Neutrophil (primary cell): ENCODE results near the gene COMMD3.
"Not testable (repeated sequence)": the region's sequence is repeated elsewhere in the genome, so short reads cannot be mapped to it uniquely, and the experiment has no call there.

Experiments
- H3K27ac ChIP-seq: fragments of 200-600 bp; sonication (generic); 2 replicates; pipeline ENCODE4 v1.5.1; 2016; ENCODE audit warnings: mild to moderate bottlenecking, moderate library complexity
- H3K27me3 ChIP-seq: fragments of 200-600 bp; sonication (generic); 2 replicates; pipeline ENCODE4 v1.6.0; 2016; ENCODE audit warnings: mild to moderate bottlenecking
- H3K36me3 ChIP-seq: fragments of 200-600 bp; sonication (generic); 2 replicates; pipeline ENCODE4 v1.5.1; 2017
- H3K4me1 ChIP-seq, 2 experiments: fragments of 200-600 bp in 1 of 2; sonication (generic) in 1 of 2; 1 replicate in 1 of 2; 2 replicates in 1 of 2; pipeline versions ENCODE4 v1.5.1 to v1.6.1; 2013 to 2016; ENCODE audit warnings: low read depth in 1 of 2, low read length in 1 of 2, mild to moderate bottlenecking in 1 of 2, moderate library complexity in 1 of 2; ENCODE audit not compliant: control insufficient read depth in 1 of 2, insufficient read depth in 1 of 2
- H3K4me3 ChIP-seq, 2 experiments: fragments of 200-600 bp in 1 of 2; sonication (generic) in 1 of 2; 1 replicate in 1 of 2; 2 replicates in 1 of 2; pipeline ENCODE4 v1.5.1; 2013 to 2016; ENCODE audit warnings: low read depth in 1 of 2, low read length in 1 of 2, mild to moderate bottlenecking in 1 of 2, moderate library complexity in 1 of 2
- H3K9me3 ChIP-seq: fragments of 200-600 bp; sonication (generic); 2 replicates; pipeline ENCODE4 v1.5.1; 2016
- TF ChIP-seq, protein P1 (sequence below): fragments of 200-600 bp; sonication (generic); IDR thresholded peaks from 2 replicates; pipeline ENCODE4 v1.5.1; 2016; ENCODE audit warnings: antibody characterized with exemption

Gene COMMD3

DNA sequence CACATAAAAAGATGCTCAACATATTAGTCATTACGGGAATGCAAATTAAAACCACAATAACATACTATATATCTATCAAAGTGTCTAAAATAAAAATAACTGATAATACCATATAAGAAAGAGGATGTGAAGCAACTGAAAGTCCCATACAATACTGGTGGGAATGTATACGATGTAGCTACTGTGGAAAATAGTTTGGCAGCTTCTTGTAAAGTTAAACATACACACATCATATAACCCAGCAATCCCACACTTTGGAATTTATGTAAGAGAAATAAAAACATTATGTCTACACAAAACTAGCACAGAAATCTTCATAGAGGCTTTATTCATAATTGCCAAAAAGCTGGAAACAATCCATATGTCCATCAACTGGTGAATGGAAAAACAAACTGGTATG lies 10.5 kb upstream of the COMMD3 start:
- H3K27ac ChIP-seq: no peak overlapping the region

DNA sequence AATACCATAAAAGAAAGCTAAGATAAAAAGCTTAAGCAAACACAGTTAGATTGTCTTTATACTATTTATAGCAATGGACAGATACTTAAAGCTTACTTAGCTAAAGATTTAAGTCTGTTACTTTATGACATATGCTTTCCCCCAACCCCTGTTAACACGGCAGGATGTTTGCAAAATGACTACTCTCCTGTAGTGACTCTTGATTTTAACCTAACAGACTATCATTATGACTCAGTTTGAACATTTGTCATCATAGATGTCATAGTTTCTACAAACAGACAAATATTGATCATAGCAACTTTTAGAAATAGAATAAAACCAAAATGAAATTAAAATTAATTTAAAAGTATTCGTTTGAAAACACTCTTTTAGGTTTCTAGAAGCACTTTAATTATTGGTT lies 7.8 kb upstream of the COMMD3 start:
- TF ChIP-seq, protein P1, sequence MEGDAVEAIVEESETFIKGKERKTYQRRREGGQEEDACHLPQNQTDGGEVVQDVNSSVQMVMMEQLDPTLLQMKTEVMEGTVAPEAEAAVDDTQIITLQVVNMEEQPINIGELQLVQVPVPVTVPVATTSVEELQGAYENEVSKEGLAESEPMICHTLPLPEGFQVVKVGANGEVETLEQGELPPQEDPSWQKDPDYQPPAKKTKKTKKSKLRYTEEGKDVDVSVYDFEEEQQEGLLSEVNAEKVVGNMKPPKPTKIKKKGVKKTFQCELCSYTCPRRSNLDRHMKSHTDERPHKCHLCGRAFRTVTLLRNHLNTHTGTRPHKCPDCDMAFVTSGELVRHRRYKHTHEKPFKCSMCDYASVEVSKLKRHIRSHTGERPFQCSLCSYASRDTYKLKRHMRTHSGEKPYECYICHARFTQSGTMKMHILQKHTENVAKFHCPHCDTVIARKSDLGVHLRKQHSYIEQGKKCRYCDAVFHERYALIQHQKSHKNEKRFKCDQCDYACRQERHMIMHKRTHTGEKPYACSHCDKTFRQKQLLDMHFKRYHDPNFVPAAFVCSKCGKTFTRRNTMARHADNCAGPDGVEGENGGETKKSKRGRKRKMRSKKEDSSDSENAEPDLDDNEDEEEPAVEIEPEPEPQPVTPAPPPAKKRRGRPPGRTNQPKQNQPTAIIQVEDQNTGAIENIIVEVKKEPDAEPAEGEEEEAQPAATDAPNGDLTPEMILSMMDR: no peak
- H3K4me3 ChIP-seq: no peak overlapping the region
- no peaks in the 10 kb centered on the region for H3K9me3 ChIP-seq

More for the DNA sequence above, 10.5 kb upstream of the COMMD3 start:
- H3K4me1 ChIP-seq: no peaks in the 10 kb centered on the region
- no peaks in the 10 kb centered on the region for H3K27me3 ChIP-seq
- no peaks in the 10 kb centered on the region for H3K9me3 ChIP-seq
- H3K36me3 ChIP-seq: no peaks in the 10 kb centered on the region
- no peak overlapping the region for H3K4me3 ChIP-seq
- TF ChIP-seq, protein P1: no peak

DNA sequence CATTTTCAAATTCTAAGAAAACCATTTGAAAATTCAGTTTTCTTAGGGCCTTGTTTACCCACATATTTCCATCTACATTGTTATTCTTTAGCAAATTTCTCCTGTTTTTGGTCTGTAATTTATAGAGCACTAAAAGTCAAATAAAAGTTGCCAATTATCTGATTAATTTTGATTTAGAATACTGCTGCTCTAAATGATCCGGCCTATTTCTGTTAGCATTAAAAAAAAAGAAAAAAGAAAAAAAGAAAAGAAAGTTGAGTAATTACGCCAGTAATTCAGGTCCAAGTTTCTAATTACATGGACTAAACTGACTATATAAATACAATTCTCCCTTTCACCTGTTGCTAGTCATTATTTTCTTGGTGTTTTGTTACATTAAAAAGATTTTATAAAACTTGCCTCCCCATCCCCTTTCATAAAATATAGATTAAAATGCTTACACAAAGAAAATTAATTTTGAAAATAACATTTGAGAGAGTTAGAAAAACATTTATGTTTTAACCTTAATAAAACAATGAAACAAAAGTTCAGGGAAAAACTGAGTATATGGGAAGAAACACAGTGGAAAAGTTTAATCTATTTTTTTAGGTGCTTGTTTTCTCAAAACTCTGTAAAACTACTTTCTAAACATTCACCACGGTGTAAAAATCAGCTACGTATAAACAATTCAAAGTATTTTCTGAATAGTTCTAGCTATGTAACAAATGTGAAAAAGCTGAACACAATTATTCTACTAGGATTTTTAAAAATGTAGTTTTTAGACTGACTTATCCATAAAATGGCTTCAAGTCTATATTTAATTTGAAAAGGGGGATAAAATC lies 6.8 kb upstream of the COMMD3 start:
- no peaks in the 10 kb centered on the region for H3K9me3 ChIP-seq
- H3K27me3 ChIP-seq: no peaks in the 10 kb centered on the region
- H3K27ac ChIP-seq: no peak overlapping the region
- TF ChIP-seq, protein P1: no peak
- H3K4me1 ChIP-seq: no peaks in the 10 kb centered on the region
- H3K4me3 ChIP-seq: no peak overlapping the region
- no peaks in the 10 kb centered on the region for H3K36me3 ChIP-seq

More for the DNA sequence above, 7.8 kb upstream of the COMMD3 start:
- no peaks in the 10 kb centered on the region for H3K36me3 ChIP-seq
- no peaks in the 10 kb centered on the region for H3K4me1 ChIP-seq
- H3K27me3 ChIP-seq: no peaks in the 10 kb centered on the region
- H3K27ac ChIP-seq: no peak overlapping the region

DNA sequence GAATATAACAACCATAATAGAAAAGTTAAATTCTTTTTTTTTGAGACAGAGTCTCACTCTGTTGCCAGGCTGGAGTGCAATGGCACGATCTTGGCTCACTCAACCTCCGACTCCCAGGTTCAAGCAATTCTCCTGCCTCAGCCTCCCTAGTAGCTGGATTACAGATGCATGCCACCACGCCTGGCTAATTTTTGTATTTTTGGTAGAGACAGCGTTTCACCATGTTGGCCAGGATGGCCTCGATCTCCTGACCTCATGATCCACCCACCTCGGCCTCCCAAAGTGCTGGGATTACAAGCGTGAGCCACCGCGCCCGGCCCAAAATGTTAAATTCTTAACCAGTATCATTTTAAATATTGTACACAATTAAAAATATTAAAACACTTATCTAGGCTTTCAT lies 6.2 kb upstream of the COMMD3 start:
- H3K27ac ChIP-seq, H3K9me3 ChIP-seq, H3K4me1 ChIP-seq, H3K36me3 ChIP-seq, H3K27me3 ChIP-seq, H3K4me3 ChIP-seq: not testable (repeated sequence)

DNA sequence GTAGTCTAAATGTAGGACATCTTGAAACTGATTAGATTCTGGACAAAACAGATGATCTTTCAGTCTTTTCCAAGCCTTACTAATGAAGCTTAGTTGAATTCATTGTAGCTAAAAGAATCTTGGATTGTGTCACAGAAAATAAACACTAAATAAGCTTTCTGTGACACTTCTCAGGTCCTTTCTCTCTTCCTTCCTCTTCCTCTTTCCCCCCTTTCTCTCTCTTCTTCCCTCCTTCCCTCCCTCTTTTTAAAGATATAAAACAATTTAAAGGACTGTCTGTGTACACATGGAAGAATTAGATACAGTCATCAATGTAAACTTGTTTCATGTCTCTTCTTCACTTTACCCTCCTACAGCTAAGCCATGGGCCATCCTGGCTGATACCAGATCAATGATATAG lies 5.3 kb upstream of the COMMD3 start:
- H3K27me3 ChIP-seq: no peaks in the 10 kb centered on the region
- H3K4me1 ChIP-seq: peaks cover 14% of the 10 kb centered on the region in 2 experiments
- no peak overlapping the region for H3K4me3 ChIP-seq
- H3K9me3 ChIP-seq: no peaks in the 10 kb centered on the region
- H3K36me3 ChIP-seq: no peaks in the 10 kb centered on the region
- no peak overlapping the region for H3K27ac ChIP-seq
- TF ChIP-seq, protein P1: no peak

DNA sequence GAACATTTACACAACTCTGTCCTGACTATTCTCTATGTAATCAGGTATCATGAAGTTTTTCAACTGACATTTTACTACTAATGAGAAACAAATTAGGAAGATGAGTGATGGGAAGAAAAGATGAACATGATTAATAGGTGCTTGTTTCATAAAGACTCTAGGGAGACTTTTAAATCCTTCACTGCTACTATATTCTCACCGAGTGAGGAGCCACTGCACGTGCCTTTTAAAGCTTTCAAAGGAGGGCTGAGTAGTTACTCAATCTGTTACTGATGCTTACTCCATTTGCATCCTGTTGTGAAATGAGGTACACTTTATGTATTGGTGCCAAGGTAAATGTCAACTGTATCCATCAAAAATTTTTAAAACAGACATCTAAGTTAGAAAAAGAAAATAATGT lies 1.3 kb upstream of the COMMD3 start:
- Histone ChIP-seq H3K27ac (peak overlapping the region; percentile 18), H3K27me3 (peaks cover 6% of the 10 kb centered on the region), H3K4me1 (peaks cover 31 to 32% of the 10 kb centered on the region in 2 experiments), H3K9me3 (no peaks in the 10 kb centered on the region), H3K4me3 (peak overlapping the region in 1 of 2 experiments; percentile 94), H3K36me3 (no peaks in the 10 kb centered on the region)
- TF ChIP-seq, protein P1: no peak
